Right forelimb (tissue), 1 donor: ENCODE results near the gene NBPF9.
"Not testable (repeated sequence)": the region's sequence is repeated elsewhere in the genome, so short reads cannot be mapped to it uniquely, and the experiment has no call there.

ENCODE experiments used
- DNase-seq: peaks from one replicate; pipeline ENCODE4 v3.0.0-alpha.2; 2018

Gene NBPF9

DNA sequence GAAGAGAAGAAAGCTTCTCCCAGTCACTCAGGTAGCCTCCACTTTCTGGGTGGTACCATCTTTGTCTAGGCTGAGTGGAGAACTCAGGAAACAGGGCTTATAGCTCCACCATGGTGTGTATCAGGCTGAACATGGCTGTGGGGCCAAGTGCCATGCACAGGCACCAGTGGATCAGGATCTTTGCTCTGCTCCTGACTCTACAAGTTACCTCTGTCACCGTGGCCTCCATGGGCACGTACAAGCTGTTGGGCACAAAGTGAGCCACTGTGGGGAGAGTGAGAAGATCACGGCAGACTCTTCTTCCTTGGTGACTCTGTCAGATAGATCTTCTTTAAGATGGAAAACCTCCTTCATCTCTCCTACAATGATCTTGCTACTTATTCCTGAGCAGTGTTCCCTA is 93.6 kb downstream of the NBPF9 start:
- DNase-seq = not testable (repeated sequence)

- DNase-seq = not testable (repeated sequence)
These were observed 94.6 kb downstream of the NBPF9 start for GRCh38 chr1:149008769-149009168.

DNA sequence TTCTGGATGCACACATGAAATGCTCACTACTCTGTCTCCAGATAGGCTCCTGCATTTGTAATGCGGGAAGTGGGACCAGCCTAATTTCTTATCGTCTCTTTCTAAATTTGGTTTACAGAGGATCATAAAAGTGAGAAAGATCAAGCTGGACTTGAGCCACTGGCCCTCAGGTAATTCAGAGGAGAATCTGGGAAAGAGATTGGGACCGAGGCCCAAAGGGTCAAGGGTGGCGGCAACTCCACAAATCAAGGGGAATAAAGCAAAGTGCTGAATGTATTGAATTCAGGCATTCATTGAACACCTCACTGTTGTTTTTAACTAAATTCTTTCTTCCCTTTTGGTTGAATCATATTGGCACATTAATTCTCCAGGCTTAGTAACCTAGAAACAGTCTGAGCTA is 95.0 kb downstream of the NBPF9 start:
- not testable (repeated sequence) for DNase-seq
